Measurements from ENCODE around the gene POFUT2. TPM values are rescaled to one million over a fixed set of nuclear protein-coding genes. Genes with fewer than 3 reads are reported as not detected.

Gene POFUT2
- total RNA-seq, 2 experiments from 2014 or later = 17.0 to 20.5 TPM

GRCh38 chr21:45264146-45264911 is 23.4 kb downstream of the POFUT2 start:
- H2AFZ ChIP-seq (ENCODE audit: low read length) = no peak overlapping the region
- no peaks in the 10 kb centered on the region for H3K4me1 ChIP-seq (ENCODE audit: insufficient read depth, low read length, poor library complexity, severe bottlenecking)
- H4K20me1 ChIP-seq (ENCODE audit: insufficient read depth, low read length) = no peaks in the 10 kb centered on the region
- no peak for DNase-seq (ENCODE audit: low spot score)
- BruUV-seq (replicated peaks) = no TSS peak
- CTCF ChIA-PET (ENCODE audit: unreplicated experiment) = interaction anchor here (0.8 kb wide), 1 partner anchor 1207 kb away, joined by 3 read pairs; no protein-coding TSS in a partner anchor
- POLR2A ChIA-PET = interaction anchor here (0.6 kb wide), 1 partner anchor 938 kb away, joined by 4 read pairs; no protein-coding TSS in a partner anchor
- H3K27ac ChIP-seq (ENCODE audit: low read depth, low read length, poor library complexity, severe bottlenecking) = no peak overlapping the region
- no peaks in the 10 kb centered on the region for H3K79me2 ChIP-seq (ENCODE audit: insufficient read depth, low read depth, low read length)
- no peaks in the 10 kb centered on the region for H3K9me3 ChIP-seq (ENCODE audit: low read length)
- intact Hi-C loops (cut with micrococcal nuclease; ENCODE audit: unreplicated experiment) = no loop called here
- no peak overlapping the region for H3K4me3 ChIP-seq (ENCODE audit: low read depth, low read length, poor library complexity, severe bottlenecking)
- TF ChIP-seq, protein P1, sequence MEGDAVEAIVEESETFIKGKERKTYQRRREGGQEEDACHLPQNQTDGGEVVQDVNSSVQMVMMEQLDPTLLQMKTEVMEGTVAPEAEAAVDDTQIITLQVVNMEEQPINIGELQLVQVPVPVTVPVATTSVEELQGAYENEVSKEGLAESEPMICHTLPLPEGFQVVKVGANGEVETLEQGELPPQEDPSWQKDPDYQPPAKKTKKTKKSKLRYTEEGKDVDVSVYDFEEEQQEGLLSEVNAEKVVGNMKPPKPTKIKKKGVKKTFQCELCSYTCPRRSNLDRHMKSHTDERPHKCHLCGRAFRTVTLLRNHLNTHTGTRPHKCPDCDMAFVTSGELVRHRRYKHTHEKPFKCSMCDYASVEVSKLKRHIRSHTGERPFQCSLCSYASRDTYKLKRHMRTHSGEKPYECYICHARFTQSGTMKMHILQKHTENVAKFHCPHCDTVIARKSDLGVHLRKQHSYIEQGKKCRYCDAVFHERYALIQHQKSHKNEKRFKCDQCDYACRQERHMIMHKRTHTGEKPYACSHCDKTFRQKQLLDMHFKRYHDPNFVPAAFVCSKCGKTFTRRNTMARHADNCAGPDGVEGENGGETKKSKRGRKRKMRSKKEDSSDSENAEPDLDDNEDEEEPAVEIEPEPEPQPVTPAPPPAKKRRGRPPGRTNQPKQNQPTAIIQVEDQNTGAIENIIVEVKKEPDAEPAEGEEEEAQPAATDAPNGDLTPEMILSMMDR (conservative IDR thresholded peaks at IDR 0.05; ENCODE audit: low read length) = no peak
- no peak for TF ChIP-seq EZH2phosphoT487 (IDR thresholded peaks at IDR 0.05; ENCODE audit: borderline replicate concordance, low read depth, low read length)
- H3K9me2 ChIP-seq (ENCODE audit: insufficient read depth, low read length) = no peaks in the 10 kb centered on the region
- H3K36me3 ChIP-seq (ENCODE audit: insufficient read depth, low read length) = peaks cover 9% of the 10 kb centered on the region; the same call in 1 of the 2 replicates
- no peak overlapping the region for H3K4me2 ChIP-seq (ENCODE audit: low read length)

DNA sequence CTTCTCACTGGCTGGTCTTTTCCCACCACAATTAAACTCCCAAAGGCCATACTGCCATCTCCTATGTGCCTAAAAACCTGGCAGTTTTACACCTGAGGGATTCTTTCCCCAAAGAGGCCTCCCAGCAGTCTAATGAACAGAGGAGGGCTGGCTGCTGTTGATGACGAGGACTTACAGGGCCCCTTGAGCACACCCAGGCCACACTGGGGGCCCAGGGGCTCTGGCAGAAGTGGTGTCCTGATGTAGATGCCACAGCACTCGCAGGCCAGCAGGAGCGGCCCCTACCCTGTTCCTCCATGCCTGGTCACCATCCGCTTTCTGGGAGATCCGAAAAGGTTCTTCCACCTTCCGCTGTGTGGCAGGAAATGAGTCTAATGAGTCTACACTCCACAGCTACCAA is 24.2 kb downstream of the POFUT2 start:
- POLR2A ChIA-PET = no interaction called here
- intact Hi-C loops (cut with micrococcal nuclease; ENCODE audit: unreplicated experiment) = no loop called here
- no peak overlapping the region for H3K4me3 ChIP-seq (ENCODE audit: low read depth, low read length, poor library complexity, severe bottlenecking)

More for the DNA sequence above, 24.2 kb downstream of the POFUT2 start:
- H2AFZ ChIP-seq (ENCODE audit: low read length) = no peak overlapping the region
- no peaks in the 10 kb centered on the region for H4K20me1 ChIP-seq (ENCODE audit: insufficient read depth, low read length)
- H3K36me3 ChIP-seq (ENCODE audit: insufficient read depth, low read length) = peaks cover 9% of the 10 kb centered on the region; the same call in 1 of the 2 replicates
- DNase-seq (ENCODE audit: low spot score) = no peak
- no peak overlapping the region for H3K27ac ChIP-seq (ENCODE audit: low read depth, low read length, poor library complexity, severe bottlenecking)
- H3K4me2 ChIP-seq (ENCODE audit: low read length) = no peak overlapping the region
- H3K9me2 ChIP-seq (ENCODE audit: insufficient read depth, low read length) = no peaks in the 10 kb centered on the region
- H3K79me2 ChIP-seq (ENCODE audit: insufficient read depth, low read depth, low read length) = no peaks in the 10 kb centered on the region
- H3K9me3 ChIP-seq (ENCODE audit: low read length) = no peaks in the 10 kb centered on the region
- no peaks in the 10 kb centered on the region for H3K4me1 ChIP-seq (ENCODE audit: insufficient read depth, low read length, poor library complexity, severe bottlenecking)
- CTCF ChIA-PET (ENCODE audit: unreplicated experiment) = no interaction called here
- no TSS peak for BruUV-seq (replicated peaks)
- no peak for TF ChIP-seq EZH2phosphoT487 (IDR thresholded peaks at IDR 0.05; ENCODE audit: borderline replicate concordance, low read depth, low read length)
- TF ChIP-seq, protein P1 (conservative IDR thresholded peaks at IDR 0.05; ENCODE audit: low read length) = no peak
